IMR-90 (cell line): Measurements from ENCODE around the gene TRIM28. TPM values are rescaled to one million over a fixed set of nuclear protein-coding genes. Genes with fewer than 3 reads are reported as not detected.

Experiments
- ATAC-seq: fragments of 200-7000 bp; cut with Tn5 transposase; 2 replicates; pipeline ENCODE4 v1.9.1; 2020; ENCODE audit warnings: low read depth, mild to moderate bottlenecking, moderate library complexity
- BruUV-seq: library from RNA; stranded (reverse); fragments of 400-500 nt; replicated peaks from 2 replicates; lab custom pipeline; 2021; lab: Mats Ljungman, UMichigan
- CTCF ChIA-PET: fragments of 300-600 bp; formaldehyde crosslinking; extraction: SDS; loops from one replicate; lab custom pipeline; 2021; ENCODE audit warnings: antibody characterized with exemption; lab: Yijun Ruan, JAX
- POLR2A ChIA-PET: fragments of 300-600 bp; sonication (Branson Sonifier 250); formaldehyde crosslinking; loops from one replicate; lab custom pipeline; 2022; ENCODE audit warnings: antibody characterized with exemption; ENCODE audit not compliant: unreplicated experiment; lab: Charles Lee
- DNase-seq: peaks from one replicate; pipeline ENCODE4 v3.0.0; 2013
- H2AFZ ChIP-seq: replicated peaks from 2 replicates; pipeline ENCODE3; 2013; ENCODE audit warnings: low read length, mild to moderate bottlenecking; ENCODE audit not compliant: poor library complexity
- H2AK5ac ChIP-seq: 2 replicates; pipeline ENCODE4 v1.6.1; 2013; ENCODE audit warnings: low read depth, low read length, inconsistent platforms
- H2AK9ac ChIP-seq: replicated peaks from 2 replicates; pipeline ENCODE3; 2013; ENCODE audit warnings: mild to moderate bottlenecking, low read depth, low read length, moderate library complexity; ENCODE audit not compliant: poor library complexity
- H2BK120ac ChIP-seq: 2 replicates; pipeline ENCODE4 v1.6.1; 2013; ENCODE audit warnings: low read depth, low read length, inconsistent platforms
- H2BK15ac ChIP-seq: 3 replicates; pipeline ENCODE4 v1.6.1; 2013; ENCODE audit warnings: low read depth, low read length, inconsistent platforms
- H2BK20ac ChIP-seq: 2 replicates; pipeline ENCODE4 v1.6.1; 2013; ENCODE audit warnings: low read depth, mild to moderate bottlenecking, inconsistent platforms, low read length, moderate library complexity
- H2BK5ac ChIP-seq: 2 replicates; pipeline ENCODE4 v1.6.1; 2013; ENCODE audit warnings: mild to moderate bottlenecking, low read depth, low read length, inconsistent platforms; ENCODE audit not compliant: poor library complexity, severe bottlenecking
- H3K14ac ChIP-seq: replicated peaks from 2 replicates; pipeline ENCODE4 v1.6.1; 2013; ENCODE audit warnings: low read depth, low read length, inconsistent platforms
- H3K18ac ChIP-seq: 2 replicates; pipeline ENCODE4 v1.6.1; 2013; ENCODE audit warnings: low read depth, low read length, control low read depth
- H3K23ac ChIP-seq: 2 replicates; pipeline ENCODE4 v1.6.1; 2013; ENCODE audit warnings: low read depth, low read length, inconsistent platforms
- H3K27ac ChIP-seq: 2 replicates; pipeline ENCODE4 v1.5.1; 2013; ENCODE audit warnings: mild to moderate bottlenecking, control low read depth, low read length; ENCODE audit not compliant: insufficient read depth
- H3K27me3 ChIP-seq: 2 replicates; pipeline ENCODE4 v1.6.1; 2013; ENCODE audit warnings: low read length; ENCODE audit not compliant: control insufficient read depth, insufficient read depth
- H3K36me3 ChIP-seq: 2 replicates; pipeline ENCODE4 v1.6.1; 2013; ENCODE audit warnings: low read length, mixed read lengths; ENCODE audit not compliant: control insufficient read depth, insufficient read depth
- H3K4ac ChIP-seq: 2 replicates; pipeline ENCODE4 v1.6.1; 2013; ENCODE audit warnings: low read depth, low read length, inconsistent platforms
- H3K4me1 ChIP-seq: 2 replicates; pipeline ENCODE4 v1.6.1; 2013; ENCODE audit warnings: low read length, mixed read lengths; ENCODE audit not compliant: control insufficient read depth, insufficient read depth
- H3K4me2 ChIP-seq: 2 replicates; pipeline ENCODE4 v1.6.1; 2013; ENCODE audit warnings: low read depth, mild to moderate bottlenecking, control low read depth, low read length, moderate library complexity
- H3K4me3 ChIP-seq: 2 replicates; pipeline ENCODE4 v1.5.1; 2013; ENCODE audit warnings: low read depth, mild to moderate bottlenecking, control low read depth, low read length, moderate library complexity; ENCODE audit not compliant: insufficient read depth
- H3K56ac ChIP-seq: 2 replicates; pipeline ENCODE4 v1.6.1; 2013; ENCODE audit warnings: low read length, inconsistent platforms; ENCODE audit not compliant: insufficient read depth; ENCODE audit errors: extremely low read depth
- H3K79me1 ChIP-seq, 2 experiments: 2 replicates each; pipeline ENCODE4 v1.6.1; 2013; ENCODE audit warnings: low read length in 2 of 2, inconsistent platforms in 1 of 2, low read depth in 1 of 2
- H3K9ac ChIP-seq: 2 replicates; pipeline ENCODE4 v1.6.1; 2013; ENCODE audit warnings: low read depth, low read length, control low read depth
- H3K9me1 ChIP-seq: 2 replicates; pipeline ENCODE4 v1.6.1; 2013; ENCODE audit warnings: low read length, inconsistent platforms; ENCODE audit not compliant: insufficient read depth
- H3K9me3 ChIP-seq: 2 replicates; pipeline ENCODE4 v1.6.1; 2013; ENCODE audit warnings: low read length; ENCODE audit not compliant: control insufficient read depth, insufficient read depth
- H4K20me1 ChIP-seq: 2 replicates; pipeline ENCODE4 v1.6.1; 2013; ENCODE audit warnings: low read length, inconsistent platforms; ENCODE audit not compliant: insufficient read depth
- H4K5ac ChIP-seq: 2 replicates; pipeline ENCODE4 v1.6.1; 2013; ENCODE audit warnings: mild to moderate bottlenecking, low read depth, low read length, control low read depth
- H4K8ac ChIP-seq, 2 experiments: 2 replicates each; pipeline ENCODE4 v1.6.1; 2013; ENCODE audit warnings: low read depth in 2 of 2, low read length in 2 of 2, control low read depth in 1 of 2, inconsistent platforms in 1 of 2
- H4K91ac ChIP-seq: 2 replicates; pipeline ENCODE4 v1.6.1; 2013; ENCODE audit warnings: low read depth, low read length, inconsistent platforms; ENCODE audit not compliant: insufficient read depth
- MAZ ChIP-seq: IDR thresholded peaks from 2 replicates; pipeline ENCODE4 v1.6.1; 2012; ENCODE audit warnings: low read depth, mild to moderate bottlenecking, low read length, improper control_type of control experiment, moderate library complexity, borderline replicate concordance
- MXI1 ChIP-seq: IDR thresholded peaks from 2 replicates; pipeline ENCODE4 v1.6.1; 2012; ENCODE audit warnings: low read depth, mild to moderate bottlenecking, low read length, moderate library complexity, borderline replicate concordance
- RAD21 ChIP-seq: IDR thresholded peaks from 2 replicates; pipeline ENCODE4 v1.6.1; 2012; ENCODE audit warnings: low read length, improper control_type of control experiment
- WGBS, 2 experiments: methylation state at CpG; one replicate each; pipeline versions ENCODE4 v1.1.5 to v1.1.7; 2013; ENCODE audit warnings: missing lambda C conversion rate in 2 of 2; ENCODE audit not compliant: insufficient read length in 1 of 2; ENCODE audit errors: extremely low coverage in 2 of 2; 5-methylcytosine and 5-hydroxymethylcytosine counted together
- dilution Hi-C: fragments of 300-500 bp; cut with HindIII; formaldehyde crosslinking; loops from one replicate; pipeline ENCODE4 v1.14.3; 2018; ENCODE audit warnings: low sequenced_read_pairs; ENCODE audit not compliant: unreplicated experiment
- in situ Hi-C: fragments of 300-500 bp; cut with MboI; formaldehyde crosslinking; loops from 3 replicates; pipeline ENCODE4 v1.14.3; 2019; ENCODE audit warnings: low sequenced_read_pairs, inconsistent platforms, mixed read lengths
- intact Hi-C: fragments of 100-400 bp; cut with micrococcal nuclease; formaldehyde crosslinking; loops from 2 replicates; pipeline ENCODE4 v1.10.0; 2022
- polyA plus RNA-seq, 3 experiments: library from polyadenylated mRNA; depleted of rRNA; stranded (reverse); fragments of >200 nt; gene quantifications; 2 replicates each; pipeline ENCODE4 v1.2.3, GENCODE V29; 2012; ENCODE audit warnings: low replicate concordance in 1 of 3
- total RNA-seq: library from RNA; depleted of rRNA; stranded (reverse); fragments of >200 nt; gene quantifications from 2 replicates; pipeline ENCODE4 v1.2.3, GENCODE V29; 2012
- TF ChIP-seq, protein P1 (sequence below): fragments of 150-350 bp; IDR thresholded peaks from 2 replicates; pipeline ENCODE4 v1.6.1; 2017; ENCODE audit warnings: mild to moderate bottlenecking, antibody characterized with exemption, low read length, low read depth

The TRIM28 gene
- total and polyA plus RNA-seq, 2 of the 4 experiments (the other 2 are of a cell fraction) = 349 to 465 TPM

DNA sequence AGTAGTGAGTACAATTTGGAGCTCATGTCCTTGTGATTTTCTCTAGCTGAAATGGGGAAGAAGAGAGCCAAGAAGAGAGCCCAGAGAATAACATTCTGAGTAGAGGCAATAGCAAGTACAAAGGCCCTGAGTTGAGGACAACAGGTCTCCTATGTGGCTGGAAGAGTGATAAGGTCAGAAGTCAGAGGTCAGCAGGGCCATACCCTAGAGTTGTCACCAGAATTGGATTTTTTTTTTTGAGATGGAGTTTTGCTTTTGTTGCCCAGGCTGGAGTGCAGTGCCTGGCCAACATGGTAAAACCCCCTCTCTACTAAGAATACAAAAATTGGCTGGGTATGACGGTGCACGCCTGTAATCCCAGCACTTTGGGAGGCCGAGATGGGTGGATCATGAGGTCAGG is 8.0 kb upstream of the TRIM28 start:
- H2AFZ ChIP-seq = no peak overlapping the region
- no peak overlapping the region for H3K56ac ChIP-seq
- no peak overlapping the region for H3K18ac ChIP-seq
- no peak overlapping the region for H3K4ac ChIP-seq
- no peak overlapping the region for H3K9ac ChIP-seq
- H3K27ac ChIP-seq = no peak overlapping the region
- no peaks in the 10 kb centered on the region for H3K4me1 ChIP-seq
- no peak for ATAC-seq
- ChIA-PET CTCF (no interaction called here), POLR2A (no interaction called here)
- no peak overlapping the region for H4K91ac ChIP-seq
- TF ChIP-seq, protein P1, sequence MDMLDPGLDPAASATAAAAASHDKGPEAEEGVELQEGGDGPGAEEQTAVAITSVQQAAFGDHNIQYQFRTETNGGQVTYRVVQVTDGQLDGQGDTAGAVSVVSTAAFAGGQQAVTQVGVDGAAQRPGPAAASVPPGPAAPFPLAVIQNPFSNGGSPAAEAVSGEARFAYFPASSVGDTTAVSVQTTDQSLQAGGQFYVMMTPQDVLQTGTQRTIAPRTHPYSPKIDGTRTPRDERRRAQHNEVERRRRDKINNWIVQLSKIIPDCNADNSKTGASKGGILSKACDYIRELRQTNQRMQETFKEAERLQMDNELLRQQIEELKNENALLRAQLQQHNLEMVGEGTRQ = no peak
- TF ChIP-seq RAD21 = no peak
- no peak for TF ChIP-seq MAZ
- TF ChIP-seq MXI1 = no peak
- no peaks in the 10 kb centered on the region for H3K9me3 ChIP-seq
- no peak overlapping the region for H2BK20ac ChIP-seq
- H3K27me3 ChIP-seq = peaks cover 49% of the 10 kb centered on the region
- 0 out of 2 replicates have a peak, but pooled peaks cover 2% of the 10 kb centered on the region for H3K9me1 ChIP-seq
- H3K79me1 ChIP-seq = no peaks in the 10 kb centered on the region
- no peak overlapping the region for H3K4me2 ChIP-seq
- H3K23ac ChIP-seq = no peak overlapping the region
- no peak overlapping the region for H3K14ac ChIP-seq
- H2AK5ac ChIP-seq = no peak overlapping the region
- in situ Hi-C loops (no loop called here), intact Hi-C loops (no loop called here), dilution Hi-C loops (no loop called here)
- H2BK15ac ChIP-seq = no peak overlapping the region
- no peak overlapping the region for H2BK5ac ChIP-seq
- no peak overlapping the region for H4K8ac ChIP-seq
- H2AK9ac ChIP-seq = no peak overlapping the region
- H4K5ac ChIP-seq = no peak overlapping the region
- no peak overlapping the region for H2BK120ac ChIP-seq
- H4K20me1 ChIP-seq = no peaks in the 10 kb centered on the region
- H3K36me3 ChIP-seq = no peaks in the 10 kb centered on the region
- no CpG with 5 or more reads among the region's 3 CpGs for WGBS, 2 experiments
- BruUV-seq = no TSS peak
- H3K4me3 ChIP-seq = no peak overlapping the region
- DNase-seq = no peak
